PFSK-1 (cell line): ENCODE data around the gene TTYH2.

Experiments used
- FOXP2 ChIP-seq: optimal IDR thresholded peaks from 2 replicates; pipeline ENCODE3; 2011; ENCODE audit warnings: borderline replicate concordance, control low read depth, inconsistent platforms; ENCODE audit not compliant: insufficient read depth; ENCODE audit errors: extremely low read length, extremely low read depth
- POLR2AphosphoS5 ChIP-seq: IDR thresholded peaks from 2 replicates; pipeline ENCODE4 v1.6.1; 2012; ENCODE audit warnings: low read depth, mild to moderate bottlenecking, control low read depth, low read length, moderate library complexity
- REST ChIP-seq, 2 experiments: IDR thresholded peaks; 2 replicates each; pipeline versions ENCODE4 v1.6.1 to v1.8.0; 2011 to 2012; ENCODE audit warnings: low read depth in 2 of 2, low read length in 2 of 2, control low read depth in 1 of 2, inconsistent platforms in 1 of 2, mild to moderate bottlenecking in 1 of 2, moderate library complexity in 1 of 2; ENCODE audit not compliant: insufficient read depth in 1 of 2
- SIN3A ChIP-seq: IDR thresholded peaks from 2 replicates; pipeline ENCODE4 v1.6.1; 2012; ENCODE audit warnings: mild to moderate bottlenecking, low read length, moderate library complexity, borderline replicate concordance; ENCODE audit not compliant: insufficient read depth
- TAF1 ChIP-seq: IDR thresholded peaks from 2 replicates; pipeline ENCODE4 v1.6.1; 2012; ENCODE audit warnings: low read length, control low read depth, borderline replicate concordance; ENCODE audit not compliant: insufficient read depth

Gene TTYH2

GRCh38 chr17:74289688-74290087 is 76.3 kb downstream of the TTYH2 start:
- TF ChIP-seq TAF1 (no peak), SIN3A (no peak), FOXP2 (no peak), REST (IDR thresholded peaks at IDR 0.05; ENCODE audit: insufficient read depth in 1 of 2, low read depth in 2 of 2, low read length in 2 of 2) (no peak), POLR2AphosphoS5 (no peak)

DNA sequence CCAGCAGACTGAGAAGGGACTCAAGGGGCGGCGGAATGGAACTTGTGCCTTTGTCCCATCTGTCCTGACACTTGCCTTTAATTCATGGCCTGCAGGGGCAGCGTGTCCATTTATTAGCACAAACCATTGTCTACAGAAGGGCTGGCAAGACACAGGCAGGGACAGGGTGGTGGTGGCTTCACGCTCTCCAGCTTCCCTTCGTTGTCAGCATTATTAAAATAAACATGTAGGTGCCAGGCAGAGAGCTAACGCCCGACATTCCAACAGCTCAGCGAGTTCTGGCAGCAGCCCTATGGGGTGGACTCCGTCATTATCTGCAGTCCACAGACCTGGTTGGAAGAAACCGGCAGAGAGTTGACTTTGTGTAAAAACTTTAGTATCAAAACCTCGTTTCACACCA is 77.0 kb downstream of the TTYH2 start:
- TF ChIP-seq TAF1 (no peak), FOXP2 (no peak), SIN3A (no peak), REST (IDR thresholded peaks at IDR 0.05; ENCODE audit: insufficient read depth in 1 of 2, low read depth in 2 of 2, low read length in 2 of 2) (no peak), POLR2AphosphoS5 (no peak)

- TF ChIP-seq SIN3A, result no peak
- TF ChIP-seq TAF1, result no peak
- no peak for TF ChIP-seq FOXP2
- no peak for TF ChIP-seq REST (IDR thresholded peaks at IDR 0.05; ENCODE audit: insufficient read depth in 1 of 2, low read depth in 2 of 2, low read length in 2 of 2)
- no peak for TF ChIP-seq POLR2AphosphoS5
Observed at GRCh38 chr17:74292495-74292894, 79.1 kb downstream of the TTYH2 start.

DNA sequence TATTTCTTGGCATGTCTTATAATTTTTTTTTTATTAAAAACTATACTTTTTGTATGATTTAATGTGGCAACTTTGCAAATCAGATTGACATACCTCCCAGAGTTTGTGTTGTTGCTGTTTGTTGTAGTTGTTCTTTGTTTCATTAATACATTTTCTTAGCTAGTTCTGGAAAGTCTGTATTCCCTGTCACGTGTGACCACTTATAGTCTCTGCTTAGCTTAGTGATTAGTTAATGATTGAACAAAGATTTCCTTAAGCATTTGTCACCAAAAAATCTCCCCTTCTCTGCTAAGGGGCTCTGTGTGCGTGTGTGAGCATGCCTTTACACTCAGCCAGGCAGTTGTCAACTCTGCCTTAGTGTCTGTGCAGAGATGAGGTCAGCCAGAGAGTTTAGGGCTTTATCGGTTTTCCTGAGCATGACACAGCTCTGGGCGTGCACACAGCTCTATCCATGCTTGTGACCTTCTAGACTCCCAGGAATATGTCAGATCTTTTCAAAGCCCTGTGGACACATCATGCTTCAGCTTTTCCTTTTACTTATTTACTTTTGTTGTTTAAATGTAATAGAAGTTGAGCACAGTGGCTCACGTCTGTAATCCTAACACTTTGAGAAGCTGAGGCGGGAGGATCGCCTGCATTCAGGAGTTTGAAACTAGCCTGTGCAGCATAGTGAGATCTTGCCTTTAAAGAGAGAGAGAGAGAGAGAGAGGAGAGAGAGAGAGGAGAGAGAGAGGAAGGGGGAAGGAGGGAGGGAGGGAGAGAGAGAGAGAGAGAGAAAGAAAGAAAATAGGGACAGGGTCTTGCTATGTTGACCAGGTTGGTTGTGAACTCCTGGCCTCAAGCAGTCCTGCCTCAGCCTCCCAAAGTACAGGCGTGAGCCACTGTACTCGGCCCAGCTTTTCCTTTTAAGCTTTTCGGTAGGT is 82.5 kb downstream of the TTYH2 start:
- TF ChIP-seq SIN3A (no peak), TAF1 (no peak), POLR2AphosphoS5 (no peak), FOXP2 (no peak), REST (IDR thresholded peaks at IDR 0.05; ENCODE audit: insufficient read depth in 1 of 2, low read depth in 2 of 2, low read length in 2 of 2) (no peak)

DNA sequence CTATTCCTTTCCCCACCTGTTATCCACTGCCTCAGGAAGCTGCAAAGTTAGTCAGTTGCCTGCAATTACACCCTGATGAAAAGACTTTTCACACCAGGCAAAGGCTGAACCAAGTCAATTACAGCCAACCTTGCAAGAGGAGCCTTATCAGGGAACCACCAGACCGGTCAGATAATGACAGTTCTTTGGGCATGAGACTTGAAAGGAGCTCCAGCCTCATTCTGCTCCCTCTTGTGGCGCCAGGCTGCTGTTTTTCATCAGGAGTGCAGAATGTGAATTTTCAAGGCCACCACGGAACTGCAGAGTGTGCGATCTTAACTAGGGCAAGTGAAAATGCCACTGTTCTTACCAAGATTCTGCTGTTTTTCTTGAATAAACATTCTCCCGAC is 83.2 kb downstream of the TTYH2 start:
- no peak for TF ChIP-seq POLR2AphosphoS5
- TF ChIP-seq FOXP2, result no peak
- TF ChIP-seq TAF1, result no peak
- no peak for TF ChIP-seq REST (IDR thresholded peaks at IDR 0.05; ENCODE audit: insufficient read depth in 1 of 2, low read depth in 2 of 2, low read length in 2 of 2)
- TF ChIP-seq SIN3A, result no peak
